H1 (cell line): ENCODE results near the gene KLHL29. TPM values are rescaled to one million over a fixed set of nuclear protein-coding genes. Genes with fewer than 3 reads are reported as not detected.

Experiments
- CTCF ChIA-PET: fragments of 300-600 bp; sonication (Branson Sonifier 250); formaldehyde crosslinking; loops from one replicate; lab custom pipeline; 2021; ENCODE audit not compliant: partially characterized antibody; lab: Charles Lee
- POLR2A ChIA-PET: fragments of 300-600 bp; sonication (Branson Sonifier 250); formaldehyde crosslinking; loops from one replicate; lab custom pipeline; 2021; ENCODE audit warnings: inconsistent platforms; ENCODE audit not compliant: partially characterized antibody; lab: Charles Lee
- DNase-seq, 2 experiments: peaks; one replicate each; pipeline versions ENCODE4 v3.0.0 to v3.0.0-alpha.2; 2010 to 2022; ENCODE audit warnings: low spot score in 2 of 2, low read depth in 1 of 2, mixed read lengths in 1 of 2
- FAIRE-seq: peaks from 2 replicates; lab custom pipeline; 2011; peaks lifted over from hg19 to GRCh38; lab: Jason Lieb, UNC
- H2AFZ ChIP-seq: 2 replicates; pipeline ENCODE4 v1.8.1; 2012; ENCODE audit warnings: low read length, inconsistent platforms
- H2AK5ac ChIP-seq: 2 replicates; pipeline ENCODE4 v1.6.1; 2013; ENCODE audit warnings: low read depth, low read length
- H2BK120ac ChIP-seq: replicated peaks from 2 replicates; pipeline ENCODE3; 2013; ENCODE audit warnings: low read depth, low read length, inconsistent platforms
- H2BK12ac ChIP-seq: 2 replicates; pipeline ENCODE4 v1.6.1; 2013; ENCODE audit warnings: low read depth, low read length
- H2BK15ac ChIP-seq: 2 replicates; pipeline ENCODE4 v1.6.1; 2013; ENCODE audit warnings: low read length
- H2BK20ac ChIP-seq: 2 replicates; pipeline ENCODE4 v1.6.1; 2013; ENCODE audit warnings: low read length
- H2BK5ac ChIP-seq: 2 replicates; pipeline ENCODE4 v1.6.1; 2013; ENCODE audit warnings: low read depth, low read length
- H3K14ac ChIP-seq: 2 replicates; pipeline ENCODE4 v1.6.1; 2013; ENCODE audit warnings: inconsistent platforms; ENCODE audit not compliant: insufficient read length
- H3K18ac ChIP-seq: 2 replicates; pipeline ENCODE4 v1.6.1; 2013; ENCODE audit warnings: low read length; ENCODE audit errors: extremely low read depth
- H3K23ac ChIP-seq: 2 replicates; pipeline ENCODE4 v1.6.1; 2013; ENCODE audit warnings: inconsistent platforms; ENCODE audit not compliant: insufficient read length
- H3K23me2 ChIP-seq: 2 replicates; pipeline ENCODE4 v1.6.1; 2013; ENCODE audit warnings: low read depth, low read length
- H3K27ac ChIP-seq: 2 replicates; pipeline ENCODE4 v1.6.1; 2011; ENCODE audit warnings: low read depth, low read length, inconsistent platforms
- H3K27me3 ChIP-seq, 4 experiments: replicated peaks in 1 of 4; 1 replicate in 1 of 4; 2 replicates in 3 of 4; pipeline versions ENCODE4 v1.6.1 to v1.8.1; 2011 to 2013; ENCODE audit warnings: low read length in 3 of 4, mild to moderate bottlenecking in 3 of 4, inconsistent platforms in 2 of 4, mixed read lengths in 2 of 4, moderate library complexity in 1 of 4; ENCODE audit not compliant: control insufficient read depth in 3 of 4, insufficient read depth in 3 of 4; ENCODE audit errors: extremely low read depth in 1 of 4
- H3K36me3 ChIP-seq, 4 experiments: 2 replicates each; pipeline versions ENCODE4 v1.6.1 to v1.8.1; 2011 to 2013; ENCODE audit warnings: mild to moderate bottlenecking in 4 of 4, low read length in 3 of 4, moderate library complexity in 2 of 4, control low read depth in 1 of 4, inconsistent platforms in 1 of 4; ENCODE audit not compliant: insufficient read depth in 4 of 4, control insufficient read depth in 2 of 4
- H3K4ac ChIP-seq: replicated peaks from 2 replicates; pipeline ENCODE3; 2013; ENCODE audit warnings: low read length, low read depth, mixed read lengths, inconsistent platforms; ENCODE audit not compliant: insufficient read length
- H3K4me1 ChIP-seq, 4 experiments: replicated peaks in 1 of 4; 1 replicate in 1 of 4; 2 replicates in 3 of 4; pipeline versions ENCODE4 v1.6.1 to v1.8.1; 2011 to 2013; ENCODE audit warnings: low read length in 3 of 4, inconsistent platforms in 2 of 4, mixed read lengths in 1 of 4; ENCODE audit not compliant: insufficient read depth in 4 of 4, control insufficient read depth in 3 of 4
- H3K4me2 ChIP-seq, 2 experiments: 2 replicates each; pipeline versions ENCODE4 v1.6.1 to v1.8.1; 2011 to 2013; ENCODE audit warnings: low read depth in 2 of 2, low read length in 2 of 2, control low read depth in 1 of 2, inconsistent platforms in 1 of 2, mild to moderate bottlenecking in 1 of 2; ENCODE audit not compliant: insufficient read depth in 1 of 2
- H3K4me3 ChIP-seq, 4 experiments: fragments of 200-600, 300-600 bp in 1 of 4; sonication (generic), shearing (Covaris generic), sonication (Bioruptor Twin) in 1 of 4; 2 replicates each; pipeline versions ENCODE4 v1.5.1 to v1.8.1; 2011 to 2016; ENCODE audit warnings: low read length in 4 of 4, low read depth in 3 of 4, control low read depth in 2 of 4, inconsistent platforms in 2 of 4, mild to moderate bottlenecking in 2 of 4, mixed read lengths in 1 of 4, moderate library complexity in 1 of 4; ENCODE audit not compliant: insufficient read depth in 2 of 4; ENCODE audit errors: extremely low read depth in 1 of 4
- H3K56ac ChIP-seq: replicated peaks from 2 replicates; pipeline ENCODE3; 2013; ENCODE audit warnings: low read depth, mild to moderate bottlenecking, mixed read lengths, low read length, inconsistent platforms; ENCODE audit not compliant: insufficient read length
- H3K79me1 ChIP-seq: 2 replicates; pipeline ENCODE4 v1.6.1; 2013; ENCODE audit warnings: low read depth, low read length, control low read depth
- H3K79me2 ChIP-seq, 2 experiments: 2 replicates each; pipeline versions ENCODE4 v1.6.1 to v1.8.1; 2012 to 2013; ENCODE audit warnings: low read length in 2 of 2, mild to moderate bottlenecking in 2 of 2, inconsistent platforms in 1 of 2; ENCODE audit not compliant: insufficient read depth in 2 of 2, control insufficient read depth in 1 of 2
- H3K9ac ChIP-seq, 4 experiments: replicated peaks in 1 of 4; 1 replicate in 1 of 4; 2 replicates in 3 of 4; pipeline versions ENCODE4 v1.6.1 to v1.8.1; 2011 to 2013; ENCODE audit warnings: low read depth in 3 of 4, low read length in 3 of 4, control low read depth in 2 of 4, mild to moderate bottlenecking in 2 of 4, moderate library complexity in 2 of 4, inconsistent platforms in 1 of 4; ENCODE audit errors: extremely low read depth in 1 of 4
- H3K9me3 ChIP-seq, 2 experiments: 2 replicates each; pipeline versions ENCODE4 v1.6.1 to v1.8.1; 2012 to 2013; ENCODE audit warnings: mild to moderate bottlenecking in 2 of 2, moderate library complexity in 2 of 2, control low read depth in 1 of 2, inconsistent platforms in 1 of 2, low read depth in 1 of 2, low read length in 1 of 2, mixed read lengths in 1 of 2; ENCODE audit not compliant: insufficient read depth in 2 of 2
- H4K20me1 ChIP-seq, 2 experiments: replicated peaks in 1 of 2; 2 replicates each; pipeline versions ENCODE3 to v1.8.1; 2011 to 2013; ENCODE audit warnings: inconsistent platforms in 2 of 2, low read length in 2 of 2, mild to moderate bottlenecking in 1 of 2; ENCODE audit not compliant: insufficient read depth in 2 of 2, control insufficient read depth in 1 of 2
- H4K5ac ChIP-seq: 2 replicates; pipeline ENCODE4 v1.6.1; 2013; ENCODE audit warnings: low read length, low read depth, mixed read lengths, inconsistent platforms; ENCODE audit not compliant: insufficient read length
- H4K8ac ChIP-seq: 2 replicates; pipeline ENCODE4 v1.8.0; 2013; ENCODE audit warnings: mild to moderate bottlenecking, moderate library complexity, low read length, inconsistent platforms; ENCODE audit not compliant: insufficient read depth; ENCODE audit errors: extremely low read depth
- H4K91ac ChIP-seq: replicated peaks from 2 replicates; pipeline ENCODE3; 2013; ENCODE audit warnings: low read length, mixed read lengths, inconsistent platforms; ENCODE audit not compliant: insufficient read length
- CBX8 ChIP-seq: fragments of 300-800, 300-1000 bp; sonication (generic); IDR thresholded peaks from 2 replicates; pipeline ENCODE4 v1.7.1; 2016; ENCODE audit warnings: low read depth, low read length, borderline replicate concordance
- CHD2 ChIP-seq: IDR thresholded peaks from 2 replicates; pipeline ENCODE4 v1.6.1; 2012; ENCODE audit warnings: low read length, improper control_type of control experiment
- EP300 ChIP-seq, 2 experiments: IDR thresholded peaks; 1 replicate in 1 of 2; 2 replicates in 1 of 2; pipeline ENCODE4 v1.6.1; 2011 to 2012; ENCODE audit warnings: low read depth in 2 of 2, low read length in 2 of 2, mild to moderate bottlenecking in 2 of 2, borderline replicate concordance in 1 of 2, inconsistent platforms in 1 of 2, moderate library complexity in 1 of 2
- GTF2F1 ChIP-seq: IDR thresholded peaks from 2 replicates; pipeline ENCODE4 v1.6.1; 2012; ENCODE audit warnings: low read depth, low read length, improper control_type of control experiment, borderline replicate concordance
- MAX ChIP-seq: IDR thresholded peaks from 2 replicates; pipeline ENCODE4 v1.6.1; 2012; ENCODE audit warnings: inconsistent platforms
- PHF8 ChIP-seq: fragments of 200-600 bp; sonication (generic); conservative IDR thresholded peaks from 2 replicates; pipeline ENCODE4 v1.7.1; 2012; ENCODE audit warnings: low read depth, mild to moderate bottlenecking, inconsistent platforms, low read length, moderate library complexity
- POU5F1 ChIP-seq: IDR thresholded peaks from 2 replicates; pipeline ENCODE4 v1.6.1; 2011; ENCODE audit warnings: low read depth, mild to moderate bottlenecking, low read length, moderate library complexity
- RXRA ChIP-seq: IDR thresholded peaks from 2 replicates; pipeline ENCODE4 v1.6.1; 2011; ENCODE audit warnings: low read depth, mild to moderate bottlenecking, low read length, moderate library complexity; ENCODE audit not compliant: insufficient read depth
- WGBS, 2 experiments: shearing (Covaris generic) in 1 of 2; methylation state at CpG; one replicate each; pipeline versions ENCODE4 v1.1.6 to v1.1.7; 2013 to 2015; ENCODE audit warnings: low lambda C conversion rate in 2 of 2, mixed read lengths in 2 of 2, inconsistent platforms in 1 of 2, low coverage in 1 of 2, missing lambda C conversion rate in 1 of 2; ENCODE audit not compliant: insufficient replicate concordance in 2 of 2, insufficient coverage in 1 of 2, insufficient read length in 1 of 2; ENCODE audit errors: extremely low coverage in 1 of 2, missing lambda C conversion rate in 1 of 2; 5-methylcytosine and 5-hydroxymethylcytosine counted together
- polyA plus RNA-seq, 7 experiments: library from polyadenylated mRNA; depleted of rRNA in 3 of 7; stranded (reverse) in 5 of 7; unstranded in 2 of 7; fragments of >200 nt in 5 of 7; fragments of 200-250 nt in 2 of 7; gene quantifications; 1 replicate in 5 of 7; 2 replicates in 1 of 7; 4 replicates in 1 of 7; pipeline versions ENCODE4 v1.2.1 to v1.2.3, GENCODE V29; 2011 to 2013; ENCODE audit warnings: missing spikeins in 2 of 7, mixed read lengths in 2 of 7
- total RNA-seq: library from RNA; stranded (reverse); fragmentation: NEBNext Ultra II Directional; extraction: Animal tissue kit (Norgen Biotek cat#: 25700); gene quantifications from 2 replicates; pipeline ENCODE4 v1.2.1, GENCODE V29; 2021

The KLHL29 gene
- total and polyA plus RNA-seq, 2 of the 8 experiments (the other 6 are each of a cell fraction or from before 2014, with no cell fraction given): 1.1 to 4.7 TPM

- H3K79me1 ChIP-seq: no peaks in the 10 kb centered on the region
- H2AFZ ChIP-seq: no peak overlapping the region
- ChIA-PET CTCF (interaction anchor here (0.6 to 8.8 kb wide), 8 partner anchors 10 to 293 kb away, joined by 3 to 148 read pairs (median 4); no protein-coding TSS in a partner anchor), POLR2A (interaction anchor here (0.9 kb wide), 1 partner anchor 30 kb away, joined by 4 read pairs; no protein-coding TSS in a partner anchor)
- no peaks in the 10 kb centered on the region for H4K20me1 ChIP-seq
- H3K4me2 ChIP-seq: no peak overlapping the region
- H2BK20ac ChIP-seq: no peak overlapping the region
- no peak overlapping the region for H3K27ac ChIP-seq
- 85% methylated on average over 26 of the region's 30 CpGs; no CpG with 5 or more reads in 1 of the 2 experiments for WGBS, 2 experiments
- H3K23me2 ChIP-seq: no peaks in the 10 kb centered on the region
- no peaks in the 10 kb centered on the region for H3K36me3 ChIP-seq
- H2BK5ac ChIP-seq: no peak overlapping the region; the same call in 1 of the 2 replicates
- peaks cover 0 to 3% (median 0%) of the 10 kb centered on the region in 4 experiments; a peak in 1 of 7 replicates for H3K4me1 ChIP-seq
- no peak overlapping the region for H3K23ac ChIP-seq
- no peak overlapping the region for H2BK120ac ChIP-seq
- H4K91ac ChIP-seq: no peak overlapping the region
- DNase-seq: no peak
- no peaks in the 10 kb centered on the region for H3K27me3 ChIP-seq
- no peak overlapping the region for H3K14ac ChIP-seq
- peaks cover 0 to 8% of the 10 kb centered on the region in 2 experiments; a peak in 2 of 4 replicates for H3K9me3 ChIP-seq
- H2BK12ac ChIP-seq: 0 out of 2 replicates have a peak overlapping the region, but pooled peaks have one; percentile 39
- H4K8ac ChIP-seq: no peak overlapping the region; the same call in none of the 2 replicates
- H3K18ac ChIP-seq: no peak overlapping the region; the same call in 1 of the 2 replicates
- no peak overlapping the region for H3K4ac ChIP-seq
- 0 out of 2 replicates have a peak overlapping the region, but pooled peaks have one; percentile 6 for H2AK5ac ChIP-seq
- H3K4me3 ChIP-seq: no peak overlapping the region
- no peak overlapping the region; a peak in 1 of 7 replicates for H3K9ac ChIP-seq
- TF ChIP-seq CBX8 (no peak), MAX (no peak), GTF2F1 (no peak), CHD2 (no peak), EP300 (IDR thresholded peaks at IDR 0.05; ENCODE audit: borderline replicate concordance in 1 of 2, low read depth in 2 of 2, low read length in 2 of 2) (no peak), RXRA (no peak), POU5F1 (no peak), PHF8 (no peak)
- H4K5ac ChIP-seq: no peak overlapping the region
- no peaks in the 10 kb centered on the region for H3K79me2 ChIP-seq
- FAIRE-seq: no peak
- H3K56ac ChIP-seq: no peak overlapping the region
- H2BK15ac ChIP-seq: no peak overlapping the region
These were observed 242.4 kb downstream of the KLHL29 start for GRCh38 chr2:23627236-23628009.
